Fibroblast of the aortic adventitia (primary cell): Measurements from ENCODE around the gene ING3. TPM values are rescaled to one million over a fixed set of nuclear protein-coding genes. Genes with fewer than 3 reads are reported as not detected.

Experiments
- DNase-seq: peaks from one replicate; pipeline ENCODE4 v3.0.0-alpha.2; 2010; ENCODE audit warnings: low read depth
- H3K4me3 ChIP-seq: 2 replicates; pipeline ENCODE4 v1.5.1; 2011; ENCODE audit warnings: low read depth, mild to moderate bottlenecking, control low read depth, low read length, moderate library complexity
- total RNA-seq: library from RNA; depleted of rRNA; stranded (reverse); fragments of >200 nt; gene quantifications from 2 replicates; pipeline ENCODE4 v1.2.3, GENCODE V29; 2012; ENCODE audit warnings: low replicate concordance
- TF ChIP-seq, protein P1 (sequence below): IDR thresholded peaks from 2 replicates; pipeline ENCODE4 v1.5.1; 2011; ENCODE audit warnings: mild to moderate bottlenecking, low read length, control low read depth, inconsistent platforms; ENCODE audit not compliant: insufficient read depth

ING3 gene
- total RNA-seq, 1 donor = 26.3 TPM

DNA sequence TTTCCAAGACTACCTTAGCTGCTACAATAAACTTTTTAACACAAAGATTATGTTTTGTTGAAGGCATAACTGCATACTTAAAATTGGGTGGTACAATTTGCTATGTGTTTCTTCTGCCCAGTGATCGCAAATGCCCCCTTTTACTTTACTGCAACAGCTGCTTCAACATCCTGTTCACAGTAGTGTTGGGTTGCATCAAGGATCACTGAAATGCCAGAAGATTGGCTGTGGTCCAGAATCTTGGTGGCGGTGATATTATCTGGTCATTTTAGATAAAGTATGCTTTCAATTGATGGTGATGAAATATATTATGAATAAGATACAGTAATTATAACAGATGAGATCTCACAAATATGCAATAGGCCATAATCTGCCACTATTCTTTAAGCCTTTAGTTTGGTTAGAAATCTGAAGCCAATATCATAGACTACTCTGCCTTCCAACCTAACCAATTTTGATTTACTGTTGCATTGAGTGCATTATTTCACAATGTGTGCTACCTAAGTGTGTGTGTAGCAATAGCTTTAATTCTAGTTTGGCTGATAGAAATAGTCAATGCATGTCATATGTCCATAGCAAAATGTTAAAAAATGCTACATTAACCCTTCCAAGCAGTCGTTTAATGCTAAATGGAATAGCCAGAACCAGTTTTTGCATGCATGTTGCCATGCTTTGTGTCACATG lies 29.8 kb upstream of the ING3 start:
- H3K4me3 ChIP-seq = no peak overlapping the region
- no peak for DNase-seq
- TF ChIP-seq, protein P1, sequence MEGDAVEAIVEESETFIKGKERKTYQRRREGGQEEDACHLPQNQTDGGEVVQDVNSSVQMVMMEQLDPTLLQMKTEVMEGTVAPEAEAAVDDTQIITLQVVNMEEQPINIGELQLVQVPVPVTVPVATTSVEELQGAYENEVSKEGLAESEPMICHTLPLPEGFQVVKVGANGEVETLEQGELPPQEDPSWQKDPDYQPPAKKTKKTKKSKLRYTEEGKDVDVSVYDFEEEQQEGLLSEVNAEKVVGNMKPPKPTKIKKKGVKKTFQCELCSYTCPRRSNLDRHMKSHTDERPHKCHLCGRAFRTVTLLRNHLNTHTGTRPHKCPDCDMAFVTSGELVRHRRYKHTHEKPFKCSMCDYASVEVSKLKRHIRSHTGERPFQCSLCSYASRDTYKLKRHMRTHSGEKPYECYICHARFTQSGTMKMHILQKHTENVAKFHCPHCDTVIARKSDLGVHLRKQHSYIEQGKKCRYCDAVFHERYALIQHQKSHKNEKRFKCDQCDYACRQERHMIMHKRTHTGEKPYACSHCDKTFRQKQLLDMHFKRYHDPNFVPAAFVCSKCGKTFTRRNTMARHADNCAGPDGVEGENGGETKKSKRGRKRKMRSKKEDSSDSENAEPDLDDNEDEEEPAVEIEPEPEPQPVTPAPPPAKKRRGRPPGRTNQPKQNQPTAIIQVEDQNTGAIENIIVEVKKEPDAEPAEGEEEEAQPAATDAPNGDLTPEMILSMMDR = no peak

DNA sequence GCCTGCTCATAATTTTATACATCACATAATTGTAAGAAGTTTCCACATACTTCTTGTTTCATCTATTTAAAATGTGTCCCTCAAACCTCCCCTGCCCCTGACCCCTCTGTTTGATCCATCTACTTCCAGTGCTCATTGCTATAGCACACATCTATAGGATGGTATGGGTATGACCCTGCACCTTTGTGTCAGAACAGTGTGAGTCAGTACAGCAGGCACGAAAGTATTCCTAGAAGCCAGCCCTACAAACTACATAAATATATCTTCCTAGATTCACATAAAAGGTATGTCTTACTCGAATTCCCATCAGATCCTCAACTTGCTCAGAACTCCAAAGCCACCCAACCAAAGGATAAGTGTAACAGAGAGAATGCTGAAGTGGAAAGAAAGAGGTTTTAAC lies 25.7 kb upstream of the ING3 start:
- TF ChIP-seq, protein P1 = no peak
- no peak overlapping the region for H3K4me3 ChIP-seq
- no peak for DNase-seq

DNA sequence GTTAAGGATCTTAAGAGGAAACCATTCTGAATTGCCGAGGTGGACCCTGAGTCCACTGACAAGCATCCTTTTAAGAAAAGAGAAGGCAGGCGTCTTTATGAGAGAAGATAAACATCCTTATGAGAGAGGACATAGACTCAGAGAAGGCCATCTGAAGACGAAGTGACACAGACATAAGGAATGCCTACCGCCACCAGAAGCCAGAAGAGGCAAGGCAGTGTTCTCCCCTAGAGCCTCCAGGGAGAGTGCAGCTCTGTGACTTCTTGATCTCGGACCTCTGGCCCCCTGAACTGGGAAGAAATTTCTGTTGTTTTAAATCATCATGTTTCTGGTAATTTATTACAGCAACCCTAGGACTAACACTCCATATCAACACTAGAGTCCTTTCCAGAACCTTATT lies 25.2 kb upstream of the ING3 start:
- TF ChIP-seq, protein P1 = no peak
- DNase-seq = no peak
- no peak overlapping the region for H3K4me3 ChIP-seq

DNA sequence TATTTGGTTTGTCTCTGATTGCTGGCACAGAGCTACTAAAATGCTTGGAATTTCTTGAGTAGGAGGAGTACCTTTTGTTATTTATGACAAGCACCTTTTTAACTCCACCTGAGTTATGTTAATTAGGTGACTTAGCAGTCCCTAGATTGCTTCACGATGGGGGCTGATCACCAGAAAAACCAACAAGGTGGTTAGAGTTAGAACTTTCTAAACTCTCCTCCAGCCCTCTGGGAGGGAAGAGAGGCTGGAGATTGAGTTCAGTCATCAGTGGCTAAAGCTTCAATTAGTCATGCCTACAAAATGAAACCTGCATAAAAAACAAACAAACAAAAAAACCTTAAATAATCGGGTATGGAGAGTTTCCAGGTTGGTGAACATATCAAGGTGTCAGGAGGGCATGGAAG lies 23.6 kb upstream of the ING3 start:
- TF ChIP-seq, protein P1 = no peak
- no peak for DNase-seq
- no peak overlapping the region for H3K4me3 ChIP-seq

DNA sequence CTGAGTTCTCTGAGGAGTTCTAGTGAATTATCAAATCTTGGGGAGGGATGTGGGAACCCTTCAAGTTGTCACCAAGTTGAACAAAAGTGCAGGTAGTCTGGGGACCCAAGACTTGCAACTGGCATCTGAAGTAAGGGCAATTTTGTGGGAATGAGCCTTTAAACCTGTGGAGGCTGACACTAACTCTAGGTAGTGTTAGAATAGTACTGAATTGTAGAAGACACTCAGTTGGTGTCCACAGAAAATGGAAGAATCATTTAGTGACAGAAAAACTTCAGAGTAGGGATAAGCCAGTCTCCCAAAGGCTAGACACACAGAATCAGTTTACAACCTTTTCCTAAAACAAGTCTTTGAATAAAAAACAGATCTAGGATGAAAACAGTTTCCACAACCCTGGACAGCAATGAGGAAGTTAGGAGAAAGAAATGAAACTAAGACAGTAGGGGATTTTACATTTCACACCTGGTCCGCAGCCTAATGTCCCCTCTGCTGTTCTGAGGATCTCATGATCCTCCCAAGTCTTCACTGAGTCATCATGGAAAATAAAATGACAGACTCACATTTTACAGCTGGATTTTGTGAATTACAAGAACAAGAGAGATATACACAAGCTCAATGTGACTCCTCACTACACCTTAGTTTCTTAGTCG lies 23.0 kb upstream of the ING3 start:
- no peak for DNase-seq
- TF ChIP-seq, protein P1 = no peak
- no peak overlapping the region for H3K4me3 ChIP-seq

DNA sequence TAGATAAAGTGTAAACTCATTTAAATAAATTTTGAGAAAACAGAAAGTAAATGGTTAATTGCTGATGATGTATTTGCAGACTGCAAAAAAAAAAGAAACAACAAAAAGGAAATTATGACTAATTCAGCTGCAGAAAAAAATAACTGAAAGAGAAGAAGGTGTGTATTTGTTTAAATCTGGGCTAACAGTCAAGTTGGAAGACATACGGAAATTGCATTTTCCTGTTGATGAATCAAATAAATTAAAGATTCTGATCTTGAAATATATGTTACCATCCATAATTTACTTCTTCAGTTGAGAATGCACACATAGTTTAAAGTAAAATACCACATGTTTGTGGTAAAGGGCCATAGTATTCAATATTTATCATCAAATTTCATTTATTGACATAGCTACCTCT lies 19.3 kb upstream of the ING3 start:
- DNase-seq = no peak
- TF ChIP-seq, protein P1 = no peak
- no peak overlapping the region for H3K4me3 ChIP-seq
